ENCODE data around the gene USP49. TPM values are rescaled to one million over a fixed set of nuclear protein-coding genes. Genes with fewer than 3 reads are reported as not detected.

Gene USP49
- total RNA-seq, 1 donor from 2014 or later: 8.3 TPM

GRCh38 chr6:41931792-41932191, 36.6 kb upstream of the USP49 start:
- DNase-seq (ENCODE audit: low spot score): no peak

DNA sequence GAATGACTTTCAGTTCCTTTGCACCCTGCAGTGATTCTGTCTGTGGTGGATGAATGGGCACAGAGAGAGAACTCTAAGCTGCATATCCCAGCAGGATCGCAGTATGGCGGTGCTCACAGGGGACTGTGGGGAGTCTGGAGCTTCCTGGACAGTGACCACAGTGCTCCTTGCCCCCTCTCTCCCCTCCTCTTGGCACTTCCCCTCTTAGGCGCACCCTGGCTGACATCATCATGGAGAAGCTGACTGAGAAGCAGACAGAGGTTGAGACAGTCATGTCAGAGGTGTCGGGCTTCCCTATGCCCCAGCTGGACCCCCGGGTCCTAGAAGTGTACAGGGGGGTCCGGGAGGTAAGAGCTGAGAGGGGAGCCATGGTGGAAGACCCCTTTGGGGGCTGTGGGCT, 34.7 kb upstream of the USP49 start:
- DNase-seq (ENCODE audit: low spot score): no peak

- DNase-seq (ENCODE audit: low spot score): no peak
Measured at GRCh38 chr6:41927253-41927652, 32.1 kb upstream of the USP49 start.

- DNase-seq (ENCODE audit: low spot score): no peak
Measured at GRCh38 chr6:41922154-41922553, 27.0 kb upstream of the USP49 start.

GRCh38 chr6:41921712-41921998, 26.5 kb upstream of the USP49 start:
- no peak for DNase-seq (ENCODE audit: low spot score)

- DNase-seq (ENCODE audit: low spot score): peak; percentile 96
Measured at GRCh38 chr6:41920921-41921711, 25.9 kb upstream of the USP49 start, which contains the start of the genes BYSL and MED20. Gene BYSL, plus strand, starts transcription at chr6:41921499. Its CDS starts 64 bp downstream, at chr6:41921563. Gene MED20, minus strand, starts transcription at chr6:41921139. Its CDS starts 121 bp downstream, at chr6:41921018.

- DNase-seq (ENCODE audit: low spot score): no peak
Measured at GRCh38 chr6:41917528-41917927, 22.4 kb upstream of the USP49 start.

DNA sequence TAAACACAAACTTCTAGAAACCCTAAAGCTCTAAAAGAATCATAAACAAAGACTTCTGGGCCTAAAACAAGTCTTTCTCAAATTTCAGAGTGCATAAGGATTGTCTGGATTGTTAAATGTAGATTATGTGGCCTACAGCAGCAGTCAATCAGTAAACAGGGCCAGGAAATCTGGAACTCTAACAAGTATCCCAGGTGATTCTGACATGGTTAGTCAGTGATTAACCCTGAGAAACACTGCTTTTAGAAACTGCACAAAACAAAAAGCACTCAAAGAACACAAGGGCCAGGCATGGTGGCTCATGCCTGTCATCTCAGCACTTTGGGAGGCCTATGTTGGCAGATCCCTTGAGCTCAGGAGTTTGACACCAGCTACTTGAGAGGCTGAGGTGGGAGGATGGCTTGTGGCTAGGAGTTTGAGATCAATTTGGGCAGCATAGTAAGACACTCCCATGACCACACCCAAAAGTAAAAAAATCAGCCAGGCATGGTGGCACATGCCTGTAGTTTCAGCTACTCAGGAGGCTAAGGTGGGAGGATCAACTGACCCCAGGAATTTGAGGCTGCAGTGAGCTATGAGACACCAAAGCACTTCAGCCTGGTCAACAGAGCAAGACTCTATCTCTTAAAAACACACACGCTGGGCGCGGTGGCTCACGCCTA, 19.8 kb upstream of the USP49 start:
- no peak for DNase-seq (ENCODE audit: low spot score)

DNA sequence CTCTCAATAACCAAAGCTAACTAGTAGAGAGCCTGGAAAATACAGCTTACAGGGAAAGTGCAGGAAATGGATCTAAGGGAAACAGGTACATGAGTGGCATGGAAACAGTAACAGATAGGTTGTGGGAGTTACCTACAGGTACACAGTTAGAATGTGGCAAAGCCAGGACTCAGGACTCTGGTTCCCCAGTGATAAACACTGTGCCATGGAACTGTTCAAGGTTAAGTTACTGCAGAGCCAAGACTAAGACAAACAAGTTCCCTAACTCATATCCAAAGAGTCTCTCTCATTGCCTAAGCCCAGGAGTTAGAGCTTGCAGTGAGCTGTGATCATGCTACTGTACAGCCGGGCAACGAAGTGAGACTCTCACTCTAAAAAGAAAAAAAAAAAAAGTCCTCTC, 19.2 kb upstream of the USP49 start:
- DNase-seq (ENCODE audit: low spot score): no peak

DNA sequence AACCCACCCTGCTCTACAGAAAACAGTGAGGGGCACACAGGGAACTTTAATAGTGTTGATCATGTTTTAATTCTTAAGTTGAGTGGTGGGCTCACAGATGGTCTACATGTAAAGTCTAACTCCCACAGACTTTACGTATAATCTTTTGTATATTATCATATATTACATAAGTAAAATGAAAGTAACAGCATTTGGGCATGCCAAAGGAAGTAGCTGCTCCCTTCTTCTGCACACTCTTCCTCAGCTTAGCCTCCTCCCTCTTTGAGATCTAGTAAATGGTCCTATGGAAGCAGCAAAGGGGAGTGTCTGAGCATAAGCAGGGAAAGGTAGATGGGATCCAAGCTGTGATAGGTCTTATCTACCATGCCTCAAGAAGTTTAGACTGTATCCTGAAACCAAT, 14.6 kb upstream of the USP49 start:
- DNase-seq (ENCODE audit: low spot score): no peak

GRCh38 chr6:41901882-41902519, 6.8 kb upstream of the USP49 start:
- no peak for DNase-seq (ENCODE audit: low spot score)

- DNase-seq (ENCODE audit: low spot score): no peak
Measured at GRCh38 chr6:41900861-41901260, 5.7 kb upstream of the USP49 start.

- DNase-seq (ENCODE audit: low spot score): no peak
Measured at GRCh38 chr6:41896281-41896680, 1.1 kb upstream of the USP49 start.

DNA sequence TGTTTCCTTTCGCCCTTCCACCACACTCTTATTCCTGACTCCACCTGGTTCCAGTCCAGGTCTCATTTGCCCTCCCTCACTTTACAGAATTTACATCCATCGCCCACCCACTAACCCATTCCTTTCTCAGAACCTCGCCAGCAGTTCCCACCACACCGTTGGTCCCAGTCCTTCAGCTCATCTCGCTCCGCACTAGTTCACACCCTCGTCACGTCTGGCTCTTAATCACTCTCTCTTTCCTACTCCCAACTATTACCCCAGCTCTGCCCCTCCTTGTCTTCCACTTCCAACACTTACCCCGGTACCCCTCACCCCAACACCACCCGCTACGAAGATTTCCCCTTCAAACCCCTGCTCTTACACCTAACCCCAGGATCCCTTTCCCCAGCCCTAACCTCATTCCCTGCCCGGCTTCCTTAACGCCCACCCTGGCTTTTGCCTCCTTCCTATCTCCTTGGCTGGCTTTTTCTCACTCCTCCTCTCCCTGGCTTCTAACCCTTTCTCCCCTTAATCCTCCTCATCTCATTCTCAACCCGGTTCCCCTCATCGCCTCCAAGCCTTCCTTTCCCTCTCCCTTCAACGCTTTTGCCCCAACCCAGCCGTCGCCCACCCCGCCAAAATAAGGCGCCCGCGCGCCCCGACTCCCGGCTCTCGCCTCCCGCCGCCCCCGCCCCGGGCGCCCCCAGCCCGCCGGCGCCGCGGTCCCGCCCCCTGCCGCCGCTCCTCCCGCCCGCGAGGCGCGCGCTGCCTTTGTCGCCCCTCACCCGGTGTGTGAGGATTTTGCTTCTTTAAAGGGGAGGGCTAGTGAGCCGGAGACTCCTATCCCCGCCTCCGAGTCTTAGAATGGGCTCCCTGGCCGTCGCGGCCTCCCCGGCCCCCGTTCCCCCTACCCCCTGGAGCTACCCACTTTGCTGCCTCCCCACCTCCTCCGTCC, 542 bp downstream of the USP49 start:
- no peak for DNase-seq (ENCODE audit: low spot score)

DNA sequence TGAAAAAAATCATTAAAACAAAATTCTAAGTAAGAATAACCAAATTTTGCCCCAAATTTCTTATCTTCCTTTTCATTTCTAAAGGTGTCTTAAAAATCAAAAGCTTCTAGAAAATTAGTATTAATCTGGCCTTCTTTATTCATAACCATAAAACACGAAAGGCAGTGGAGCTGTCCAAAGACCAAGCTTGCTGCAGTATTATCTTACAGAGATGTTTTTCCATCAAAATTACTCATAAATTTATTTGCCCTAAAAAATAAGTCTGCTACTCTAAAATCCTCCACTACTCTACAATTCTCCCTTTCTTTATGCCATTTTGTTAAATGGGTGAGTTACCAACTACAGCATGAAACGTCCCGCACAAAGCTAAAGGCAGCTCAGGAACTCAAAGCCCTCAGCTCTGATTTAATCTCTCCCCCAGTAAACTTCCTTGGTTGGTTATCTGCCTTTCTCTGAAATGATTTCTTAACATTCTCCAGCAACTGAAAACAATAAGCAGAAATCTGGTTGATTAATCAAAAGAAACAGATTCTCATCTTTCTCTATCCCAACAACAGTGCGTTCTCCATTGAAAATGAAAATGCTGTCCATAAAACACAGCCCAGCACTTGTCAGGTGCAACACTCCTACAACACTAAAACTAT, 2.1 kb downstream of the USP49 start:
- DNase-seq (ENCODE audit: low spot score): no peak

GRCh38 chr6:41887331-41887751, 7.8 kb downstream of the USP49 start:
- DNase-seq (ENCODE audit: low spot score): no peak

- no peak for DNase-seq (ENCODE audit: low spot score)
Measured at GRCh38 chr6:41885930-41886329, 9.2 kb downstream of the USP49 start.

DNA sequence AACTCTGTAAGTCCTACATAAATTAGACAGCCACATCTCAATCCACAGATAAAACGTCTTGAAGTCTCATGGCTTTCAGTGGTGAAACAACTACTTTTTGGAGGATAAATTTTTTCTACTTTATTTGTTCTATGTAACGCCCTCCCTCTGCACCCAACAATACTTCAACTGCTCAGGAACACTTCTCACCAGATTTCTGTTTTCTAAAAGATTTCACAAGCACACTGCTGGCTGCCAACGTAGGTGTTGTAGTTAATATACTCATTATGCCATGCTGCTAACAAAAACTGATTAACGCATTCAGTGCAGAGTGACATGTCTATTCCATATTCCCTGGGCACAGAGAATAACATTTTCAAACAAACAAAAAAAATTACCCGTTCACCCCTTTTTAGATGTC, 10.2 kb downstream of the USP49 start:
- DNase-seq (ENCODE audit: low spot score): no peak

DNA sequence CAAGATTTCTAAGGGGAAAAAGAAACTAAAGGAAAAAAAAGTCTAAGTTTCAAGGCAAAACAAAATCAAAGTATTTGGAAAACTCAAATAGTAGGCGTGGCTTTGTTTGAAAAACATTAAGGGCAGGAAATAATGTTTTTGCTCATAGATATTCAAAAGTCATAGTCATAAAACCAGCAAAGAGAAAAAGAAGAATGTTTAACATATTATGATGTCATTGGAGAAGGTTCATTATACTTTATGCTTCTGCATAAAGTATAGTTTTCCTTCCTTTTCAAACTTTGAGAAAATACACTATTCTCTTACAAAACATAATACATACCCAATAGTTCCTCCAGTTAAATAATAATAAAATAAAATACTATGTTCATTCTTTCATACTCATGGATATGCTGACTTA, 13.7 kb downstream of the USP49 start:
- no peak for DNase-seq (ENCODE audit: low spot score)

GRCh38 chr6:41878961-41879405, 16.2 kb downstream of the USP49 start:
- no peak for DNase-seq (ENCODE audit: low spot score)

DNA sequence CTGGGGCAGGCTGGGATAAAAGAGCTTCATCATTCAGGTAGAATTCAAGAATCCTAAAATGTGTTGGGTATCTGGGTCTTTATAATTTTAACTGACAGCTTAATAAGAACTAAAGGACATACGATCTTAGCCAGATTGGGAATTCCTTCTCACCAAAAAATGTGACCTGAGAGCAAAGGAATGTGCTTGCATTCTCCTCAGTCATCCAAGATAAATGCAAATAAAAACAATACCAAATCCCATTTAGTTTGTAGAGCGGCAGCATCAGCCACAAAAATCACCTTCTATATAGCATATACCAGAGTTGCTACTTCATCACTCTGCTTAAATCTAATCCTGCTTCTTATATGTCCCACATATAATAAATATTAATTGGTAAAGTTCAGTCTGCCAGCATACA, 16.9 kb downstream of the USP49 start:
- no peak for DNase-seq (ENCODE audit: low spot score)
